B cell (primary cell): Measurements from ENCODE around the gene MED27.

Experiments
- EZH2 ChIP-seq: IDR thresholded peaks from 2 replicates; pipeline ENCODE4 v1.6.1; 2012; ENCODE audit warnings: borderline replicate concordance, low read depth, mild to moderate bottlenecking, moderate library complexity, low read length; ENCODE audit not compliant: insufficient read depth, poor library complexity, severe bottlenecking
- TF ChIP-seq, protein P1 (sequence below): fragments of 200-600 bp; IDR thresholded peaks from one replicate; pipeline ENCODE4 v1.8.0; 2022; ENCODE audit warnings: antibody characterized with exemption, mild to moderate bottlenecking

DNA sequence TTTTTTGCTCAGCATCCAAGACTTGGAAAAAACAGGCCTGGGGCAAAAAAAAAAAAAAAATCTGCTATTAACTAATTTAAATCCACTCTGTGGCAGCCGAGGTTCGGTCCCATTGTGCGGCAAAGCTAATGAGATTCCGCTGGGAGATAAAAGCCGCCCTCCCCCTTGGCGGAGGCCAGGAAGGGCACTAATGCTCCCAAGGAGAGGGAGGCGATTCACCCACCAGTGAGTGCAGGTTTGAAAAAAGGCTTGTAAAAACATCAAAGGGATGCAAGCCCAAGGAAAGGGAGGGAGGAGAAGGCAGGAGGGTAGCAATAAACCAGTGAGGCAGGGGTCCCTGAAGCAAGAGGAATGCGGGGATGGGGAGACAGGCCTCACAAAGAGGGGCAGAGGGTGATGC is 210.3 kb downstream of the MED27 start:
- TF ChIP-seq, protein P1, sequence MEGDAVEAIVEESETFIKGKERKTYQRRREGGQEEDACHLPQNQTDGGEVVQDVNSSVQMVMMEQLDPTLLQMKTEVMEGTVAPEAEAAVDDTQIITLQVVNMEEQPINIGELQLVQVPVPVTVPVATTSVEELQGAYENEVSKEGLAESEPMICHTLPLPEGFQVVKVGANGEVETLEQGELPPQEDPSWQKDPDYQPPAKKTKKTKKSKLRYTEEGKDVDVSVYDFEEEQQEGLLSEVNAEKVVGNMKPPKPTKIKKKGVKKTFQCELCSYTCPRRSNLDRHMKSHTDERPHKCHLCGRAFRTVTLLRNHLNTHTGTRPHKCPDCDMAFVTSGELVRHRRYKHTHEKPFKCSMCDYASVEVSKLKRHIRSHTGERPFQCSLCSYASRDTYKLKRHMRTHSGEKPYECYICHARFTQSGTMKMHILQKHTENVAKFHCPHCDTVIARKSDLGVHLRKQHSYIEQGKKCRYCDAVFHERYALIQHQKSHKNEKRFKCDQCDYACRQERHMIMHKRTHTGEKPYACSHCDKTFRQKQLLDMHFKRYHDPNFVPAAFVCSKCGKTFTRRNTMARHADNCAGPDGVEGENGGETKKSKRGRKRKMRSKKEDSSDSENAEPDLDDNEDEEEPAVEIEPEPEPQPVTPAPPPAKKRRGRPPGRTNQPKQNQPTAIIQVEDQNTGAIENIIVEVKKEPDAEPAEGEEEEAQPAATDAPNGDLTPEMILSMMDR = no peak
- TF ChIP-seq EZH2 = no peak
